Parathyroid adenoma (tissue), 2 donors: ENCODE measurements around the gene TRPV5.

Experiments
- H2AFZ ChIP-seq: fragments of 300-600 bp; sonication (generic); one replicate; pipeline ENCODE4 v1.7.0; 2017; ENCODE audit warnings: antibody characterized with exemption, mild to moderate bottlenecking
- H3K27ac ChIP-seq: fragments of 300-600 bp; sonication (generic); one replicate; pipeline ENCODE4 v1.7.0; 2017
- H3K27me3 ChIP-seq: fragments of 300-600 bp; sonication (generic); one replicate; pipeline ENCODE4 v1.7.0; 2017; ENCODE audit warnings: low read length; ENCODE audit not compliant: control insufficient read depth, insufficient read depth
- H3K36me3 ChIP-seq: fragments of 300-600 bp; sonication (generic); one replicate; pipeline ENCODE4 v1.7.0; 2017; ENCODE audit warnings: low read length; ENCODE audit not compliant: control insufficient read depth, insufficient read depth
- H3K4me1 ChIP-seq: fragments of 300-600 bp; sonication (generic); one replicate; pipeline ENCODE4 v1.7.0; 2017; ENCODE audit warnings: control low read depth
- H3K4me2 ChIP-seq: fragments of 300-600 bp; sonication (generic); one replicate; pipeline ENCODE4 v1.7.0; 2017; ENCODE audit warnings: low read length
- H3K4me3 ChIP-seq: fragments of 300-600 bp; sonication (generic); one replicate; pipeline ENCODE4 v1.7.0; 2017; ENCODE audit warnings: low read depth, low read length
- H3K79me2 ChIP-seq: fragments of 300-600 bp; sonication (generic); one replicate; pipeline ENCODE4 v1.7.0; 2017; ENCODE audit warnings: control low read depth
- H3K9ac ChIP-seq: fragments of 300-600 bp; sonication (generic); one replicate; pipeline ENCODE4 v1.7.0; 2017; ENCODE audit warnings: mild to moderate bottlenecking
- H3K9me3 ChIP-seq: fragments of 300-600 bp; sonication (generic); one replicate; pipeline ENCODE4 v1.7.0; 2017; ENCODE audit warnings: low read length; ENCODE audit not compliant: control insufficient read depth
- TF ChIP-seq, protein P1 (sequence below): fragments of 300-600 bp; sonication (generic); IDR thresholded peaks from one replicate; pipeline ENCODE4 v1.7.0; 2017; ENCODE audit warnings: antibody characterized with exemption, mild to moderate bottlenecking
- donor health status: primary hyperparathyroidism.

Gene TRPV5

GRCh38 chr7:142914121-142914520 lies 19.4 kb downstream of the TRPV5 start:
- no peaks in the 10 kb centered on the region for H3K79me2 ChIP-seq
- H3K4me2 ChIP-seq: no peak overlapping the region
- H3K36me3 ChIP-seq: no peaks in the 10 kb centered on the region
- no peak overlapping the region for H3K9ac ChIP-seq
- H3K4me1 ChIP-seq: no peaks in the 10 kb centered on the region
- H3K4me3 ChIP-seq: no peak overlapping the region
- no peaks in the 10 kb centered on the region for H3K27me3 ChIP-seq
- TF ChIP-seq, protein P1, sequence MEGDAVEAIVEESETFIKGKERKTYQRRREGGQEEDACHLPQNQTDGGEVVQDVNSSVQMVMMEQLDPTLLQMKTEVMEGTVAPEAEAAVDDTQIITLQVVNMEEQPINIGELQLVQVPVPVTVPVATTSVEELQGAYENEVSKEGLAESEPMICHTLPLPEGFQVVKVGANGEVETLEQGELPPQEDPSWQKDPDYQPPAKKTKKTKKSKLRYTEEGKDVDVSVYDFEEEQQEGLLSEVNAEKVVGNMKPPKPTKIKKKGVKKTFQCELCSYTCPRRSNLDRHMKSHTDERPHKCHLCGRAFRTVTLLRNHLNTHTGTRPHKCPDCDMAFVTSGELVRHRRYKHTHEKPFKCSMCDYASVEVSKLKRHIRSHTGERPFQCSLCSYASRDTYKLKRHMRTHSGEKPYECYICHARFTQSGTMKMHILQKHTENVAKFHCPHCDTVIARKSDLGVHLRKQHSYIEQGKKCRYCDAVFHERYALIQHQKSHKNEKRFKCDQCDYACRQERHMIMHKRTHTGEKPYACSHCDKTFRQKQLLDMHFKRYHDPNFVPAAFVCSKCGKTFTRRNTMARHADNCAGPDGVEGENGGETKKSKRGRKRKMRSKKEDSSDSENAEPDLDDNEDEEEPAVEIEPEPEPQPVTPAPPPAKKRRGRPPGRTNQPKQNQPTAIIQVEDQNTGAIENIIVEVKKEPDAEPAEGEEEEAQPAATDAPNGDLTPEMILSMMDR: no peak
- no peak overlapping the region for H2AFZ ChIP-seq
- no peaks in the 10 kb centered on the region for H3K9me3 ChIP-seq
- no peak overlapping the region for H3K27ac ChIP-seq

DNA sequence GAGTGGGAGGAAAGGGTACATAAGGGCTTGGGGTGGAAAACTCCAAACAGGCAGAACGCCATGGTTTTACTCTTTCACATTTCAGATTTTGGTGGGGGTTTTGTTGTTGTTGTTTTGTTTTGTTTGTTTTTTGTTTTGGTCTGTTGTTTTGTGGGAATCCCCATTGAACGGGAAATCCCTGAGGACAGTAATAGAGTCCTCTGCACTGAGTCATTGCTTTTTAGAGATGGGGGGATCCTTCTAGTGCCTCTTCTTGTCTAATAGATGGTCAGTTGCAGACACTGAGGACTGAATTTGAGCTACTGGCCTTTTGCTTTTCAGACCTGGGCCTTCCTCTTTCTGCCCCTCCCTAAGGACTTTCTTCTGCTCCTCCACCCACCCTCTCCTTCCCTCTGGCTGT lies 20.0 kb downstream of the TRPV5 start:
- Histone ChIP-seq H3K27me3 (no peaks in the 10 kb centered on the region), H3K27ac (no peak overlapping the region), H3K9me3 (no peaks in the 10 kb centered on the region), H3K4me3 (no peak overlapping the region), H2AFZ (no peak overlapping the region), H3K9ac (no peak overlapping the region), H3K4me1 (no peaks in the 10 kb centered on the region), H3K79me2 (no peaks in the 10 kb centered on the region), H3K36me3 (no peaks in the 10 kb centered on the region), H3K4me2 (no peak overlapping the region)
- TF ChIP-seq, protein P1: no peak

DNA sequence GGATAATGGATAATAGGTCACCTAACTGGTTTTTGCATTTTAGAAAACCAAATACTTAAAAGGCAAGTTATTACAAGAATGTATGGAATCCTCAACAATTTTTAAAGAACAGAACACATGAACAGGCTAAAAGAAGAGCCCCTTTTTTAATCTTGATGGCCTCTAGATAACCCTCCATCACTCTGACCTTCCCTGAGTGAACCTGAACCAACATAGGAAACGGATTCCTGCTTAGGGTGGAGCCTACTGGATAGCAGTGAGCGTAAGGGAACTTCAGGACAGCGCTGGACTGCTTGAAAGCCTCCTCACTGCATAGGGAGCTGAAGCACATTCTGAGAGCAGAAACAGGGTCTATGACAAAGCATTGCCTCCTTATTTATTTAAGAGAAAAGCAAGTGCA lies 20.5 kb downstream of the TRPV5 start:
- H3K9ac ChIP-seq: no peak overlapping the region
- H3K4me2 ChIP-seq: no peak overlapping the region
- H3K27me3 ChIP-seq: no peaks in the 10 kb centered on the region
- H3K4me3 ChIP-seq: no peak overlapping the region
- H2AFZ ChIP-seq: no peak overlapping the region
- H3K36me3 ChIP-seq: no peaks in the 10 kb centered on the region
- H3K27ac ChIP-seq: no peak overlapping the region
- H3K4me1 ChIP-seq: no peaks in the 10 kb centered on the region
- H3K79me2 ChIP-seq: no peaks in the 10 kb centered on the region
- TF ChIP-seq, protein P1: no peak
- H3K9me3 ChIP-seq: no peaks in the 10 kb centered on the region

- Histone ChIP-seq H3K27me3 (no peaks in the 10 kb centered on the region), H3K4me1 (no peaks in the 10 kb centered on the region), H3K9me3 (no peaks in the 10 kb centered on the region), H3K36me3 (no peaks in the 10 kb centered on the region), H3K79me2 (no peaks in the 10 kb centered on the region), H3K9ac (no peak overlapping the region), H3K4me2 (no peak overlapping the region), H3K27ac (no peak overlapping the region), H3K4me3 (no peak overlapping the region), H2AFZ (no peak overlapping the region)
- TF ChIP-seq, protein P1: no peak
Measured at GRCh38 chr7:142910481-142910880, 23.1 kb downstream of the TRPV5 start.

GRCh38 chr7:142910031-142910433 lies 23.5 kb downstream of the TRPV5 start:
- Histone ChIP-seq H3K4me1 (no peaks in the 10 kb centered on the region), H3K27me3 (no peaks in the 10 kb centered on the region), H3K4me2 (no peak overlapping the region)

More at GRCh38 chr7:142910031-142910433, 23.5 kb downstream of the TRPV5 start:
- H3K9me3 ChIP-seq: no peaks in the 10 kb centered on the region
- TF ChIP-seq, protein P1: no peak
- H3K4me3 ChIP-seq: no peak overlapping the region
- H3K9ac ChIP-seq: no peak overlapping the region
- no peaks in the 10 kb centered on the region for H3K36me3 ChIP-seq
- no peak overlapping the region for H2AFZ ChIP-seq
- no peak overlapping the region for H3K27ac ChIP-seq
- no peaks in the 10 kb centered on the region for H3K79me2 ChIP-seq
